Body of pancreas (tissue), 4 donors: ENCODE results near the gene FERMT2.

ENCODE experiments used
- CTCF ChIP-seq, 7 experiments: fragments of 450-650 bp in 4 of 7; fragments of 200-600 bp in 3 of 7; sonication (generic) in 3 of 7; IDR thresholded peaks; one replicate each; pipeline ENCODE4 v1.5.1; 2016 to 2019; ENCODE audit warnings: antibody characterized with exemption in 7 of 7
- POLR2A ChIP-seq, 3 donors: fragments of 450-650 bp; IDR thresholded peaks; one replicate each; pipeline ENCODE4 v1.6.1; 2016; ENCODE audit warnings: antibody characterized with exemption in 3 of 3, mild to moderate bottlenecking in 2 of 3

- TF ChIP-seq POLR2A (IDR thresholded peaks at IDR 0.05), result no peak
- no peak for TF ChIP-seq CTCF (IDR thresholded peaks at IDR 0.05)
Observed at GRCh38 chr14:52954346-52955214, 3.7 kb upstream of the FERMT2 start.
